ENCODE results near the gene WDR5.

Gene WDR5

DNA sequence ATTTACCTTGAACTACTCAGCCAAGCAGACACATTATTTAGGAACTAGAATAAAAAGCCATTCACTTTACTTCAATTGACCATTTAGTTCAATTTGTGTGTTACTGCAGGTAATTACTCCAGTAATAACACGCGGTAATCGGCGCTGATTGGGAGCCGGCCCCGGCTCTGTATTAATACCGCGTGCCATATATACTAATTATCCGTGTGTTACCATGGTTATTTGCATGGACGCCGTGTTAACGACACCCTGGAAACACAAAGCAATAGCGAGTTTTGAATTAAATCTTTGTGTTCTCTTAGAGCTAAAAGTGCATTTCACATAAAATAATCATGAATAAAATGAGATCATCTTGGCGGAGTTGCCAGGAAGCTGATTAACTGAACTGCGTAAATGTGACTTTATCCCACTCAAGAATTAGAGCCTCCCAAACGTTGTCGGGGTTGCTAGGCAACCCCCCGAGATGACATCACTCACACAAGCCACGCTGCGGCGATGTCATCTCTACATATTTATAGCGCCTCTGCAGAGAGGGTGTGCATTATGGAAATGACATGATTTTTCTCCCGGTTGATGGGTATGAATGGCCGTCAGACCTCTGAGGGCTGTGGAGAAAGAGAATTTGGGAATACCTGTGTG is 69.9 kb downstream of the WDR5 start:
- DNase-seq (ENCODE audit: low read depth in 1 of 2, low spot score in 1 of 2) = no peak

DNA sequence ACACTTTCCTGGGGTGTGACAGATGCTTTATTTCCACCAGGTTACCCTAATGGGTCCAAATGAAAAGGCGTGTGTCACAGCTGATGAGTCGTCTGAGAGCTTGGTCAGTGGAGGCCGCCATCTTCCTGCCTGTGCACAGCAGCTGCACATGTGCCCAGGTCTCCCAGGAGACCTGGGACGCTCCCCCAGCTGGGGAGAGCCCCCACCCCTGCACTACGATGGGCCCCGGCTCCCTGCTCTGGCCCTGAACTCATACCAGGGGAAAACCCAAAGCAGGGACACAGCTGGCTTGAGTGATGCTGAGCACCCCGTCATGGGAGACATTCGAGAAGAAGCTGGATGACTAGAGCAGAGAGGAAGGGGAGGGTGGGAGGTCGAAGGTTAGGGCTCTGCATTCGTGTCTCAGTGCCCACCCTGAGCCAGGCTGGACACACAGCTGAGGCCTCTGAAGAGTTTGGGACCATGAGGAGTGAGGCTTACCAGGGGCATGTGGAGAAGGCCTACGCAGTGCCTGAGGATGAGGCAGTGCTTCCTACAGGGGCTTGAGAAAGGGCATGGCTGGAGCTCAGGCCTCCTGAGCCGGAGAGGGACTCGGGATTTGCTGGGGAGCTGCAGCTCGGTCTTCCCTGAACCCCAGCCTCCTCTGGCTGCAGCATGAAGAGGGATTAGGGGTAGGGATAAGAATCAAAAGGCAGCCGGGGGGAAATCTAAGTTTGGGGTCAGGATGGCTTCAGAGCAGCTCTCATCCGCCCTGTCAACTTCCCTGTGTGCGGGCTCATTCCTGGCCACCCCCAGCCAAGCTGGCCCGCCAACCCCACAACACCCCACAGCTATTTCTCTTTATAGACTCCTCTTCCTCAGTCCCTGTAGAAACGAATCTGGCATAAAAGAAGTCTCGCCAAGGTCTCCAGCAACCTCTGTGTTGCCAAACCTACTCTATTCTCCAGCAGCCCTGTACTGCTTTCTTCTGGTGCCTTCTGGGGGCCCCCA is 70.7 kb downstream of the WDR5 start:
- no peak for DNase-seq (ENCODE audit: low read depth in 1 of 2, low spot score in 1 of 2)

DNA sequence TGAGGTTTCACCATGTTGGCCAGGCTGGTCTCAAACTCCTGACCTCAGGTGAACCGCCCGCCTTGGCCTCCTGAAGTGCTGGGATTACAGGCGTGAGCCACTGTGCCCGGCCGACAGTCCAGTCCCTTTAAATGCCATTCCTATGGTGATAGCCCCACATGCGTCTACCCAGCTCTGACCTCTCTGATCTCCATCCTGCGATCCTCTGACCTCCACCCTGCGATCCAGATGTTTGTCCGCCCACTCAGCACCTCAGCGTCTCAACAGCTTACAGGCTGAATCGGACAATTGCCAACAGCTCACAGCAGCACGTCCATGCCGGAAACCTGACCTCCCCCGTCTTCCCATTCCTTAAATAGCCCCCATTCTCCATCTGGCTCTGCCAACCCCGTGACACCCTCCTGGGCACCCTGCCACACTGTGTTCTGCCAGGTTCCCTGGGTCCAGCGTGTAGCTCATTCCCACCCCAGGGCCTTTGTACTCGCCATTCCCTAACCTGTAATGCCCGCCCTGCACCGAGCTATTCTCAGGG is 72.5 kb downstream of the WDR5 start:
- DNase-seq (ENCODE audit: low read depth in 1 of 2, low spot score in 1 of 2) = no peak

DNA sequence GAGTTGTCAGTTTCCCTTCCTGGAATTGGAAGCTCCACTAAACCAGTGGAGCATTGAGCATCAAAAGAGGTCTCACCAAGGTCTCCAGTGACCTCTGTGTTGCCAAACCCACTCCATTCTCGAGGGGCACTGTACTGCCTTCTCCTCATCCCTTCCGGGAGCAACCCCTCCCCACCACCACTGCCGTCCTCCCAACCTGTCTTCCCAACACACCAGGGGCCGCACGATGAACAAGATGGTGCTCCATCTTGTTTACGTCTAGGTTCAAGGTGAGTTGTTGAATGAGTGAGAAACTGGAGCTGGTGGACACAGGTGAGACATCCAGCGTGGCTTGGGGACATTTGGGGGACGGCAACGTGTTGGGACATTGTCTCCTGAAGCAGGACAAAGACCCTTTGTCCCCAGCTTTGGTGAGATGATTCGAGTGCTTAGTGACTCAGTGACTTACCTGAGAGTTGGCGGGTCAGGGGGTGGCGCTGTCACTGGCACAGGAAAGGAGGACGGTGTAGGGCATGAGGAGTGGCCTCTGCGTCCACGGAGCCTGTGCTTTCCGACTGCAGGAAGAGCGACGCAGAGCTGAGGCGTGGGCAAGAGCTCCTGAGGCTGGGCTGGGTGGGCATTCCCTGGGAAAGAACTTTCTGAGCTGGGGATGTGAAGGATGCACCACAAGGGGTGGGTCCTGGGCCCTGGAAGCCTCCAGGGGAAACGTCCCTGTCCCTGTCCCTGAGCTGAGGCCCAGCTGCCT is 73.3 kb downstream of the WDR5 start:
- no peak for DNase-seq (ENCODE audit: low read depth in 1 of 2, low spot score in 1 of 2)
